Measurements from ENCODE around the gene AQP1. TPM values are rescaled to one million over a fixed set of nuclear protein-coding genes. Genes with fewer than 3 reads are reported as not detected.

The AQP1 gene
- total and polyA plus RNA-seq, 2 of the 8 experiments (the other 6 are each of a cell fraction or from before 2014, with no cell fraction given), result 0.18 to 0.19 TPM

- FAIRE-seq, result no peak
- no peak overlapping the region for H2AK5ac ChIP-seq (ENCODE audit: low read depth, low read length)
- 84% methylated on average over 7 of the region's 7 CpGs; no CpG with 5 or more reads in 1 of the 2 experiments for WGBS, 2 experiments (ENCODE audit: extremely low coverage in 1 of 2, insufficient coverage in 1 of 2, insufficient read length in 1 of 2, insufficient replicate concordance in 2 of 2, low coverage in 1 of 2, low lambda C conversion rate in 2 of 2, missing lambda C conversion rate in 1 of 2)
- TF ChIP-seq KDM5A (IDR thresholded peaks at IDR 0.05; ENCODE audit: low read length), result no peak
- TF ChIP-seq E2F6 (IDR thresholded peaks at IDR 0.05), result no peak
- no peak for TF ChIP-seq SP2 (IDR thresholded peaks at IDR 0.05; ENCODE audit: low read length)
- no peak for TF ChIP-seq NRF1 (IDR thresholded peaks at IDR 0.05; ENCODE audit: low read depth, low read length)
Measured at GRCh38 chr7:30968747-30969603, 57.3 kb downstream of the AQP1 start.

More at GRCh38 chr7:30968747-30969603, 57.3 kb downstream of the AQP1 start:
- Histone ChIP-seq H4K20me1 (replicated peaks in 1 of 2; ENCODE audit: control insufficient read depth in 1 of 2, insufficient read depth in 2 of 2, low read length in 2 of 2) (no peaks in the 10 kb centered on the region), H3K4me3 (ENCODE audit: extremely low read depth in 1 of 4, insufficient read depth in 2 of 4, low read depth in 3 of 4, low read length in 4 of 4) (no peak overlapping the region), H2BK120ac (replicated peaks; ENCODE audit: low read depth, low read length) (no peak overlapping the region), H3K4me1 (replicated peaks in 1 of 4; ENCODE audit: control insufficient read depth in 3 of 4, insufficient read depth in 4 of 4, low read length in 3 of 4) (no peaks in the 10 kb centered on the region), H4K91ac (replicated peaks; ENCODE audit: insufficient read length, low read length) (no peak overlapping the region), H3K4me2 (ENCODE audit: insufficient read depth in 1 of 2, low read depth in 2 of 2, low read length in 2 of 2) (no peak overlapping the region), H3K9ac (replicated peaks in 1 of 4; ENCODE audit: extremely low read depth in 1 of 4, low read depth in 3 of 4, low read length in 3 of 4) (no peak overlapping the region), H3K18ac (ENCODE audit: extremely low read depth, low read length) (no peak overlapping the region), H2BK20ac (ENCODE audit: low read length) (no peak overlapping the region), H3K14ac (ENCODE audit: insufficient read length) (no peak overlapping the region), H3K36me3 (ENCODE audit: control insufficient read depth in 2 of 4, insufficient read depth in 4 of 4, low read length in 3 of 4) (no peaks in the 10 kb centered on the region), H4K8ac (ENCODE audit: extremely low read depth, insufficient read depth, low read length) (peak overlapping the region; percentile 23; the same call in 1 of the 2 replicates), H3K79me1 (ENCODE audit: low read depth, low read length) (no peaks in the 10 kb centered on the region), H4K5ac (ENCODE audit: insufficient read length, low read depth, low read length) (no peak overlapping the region), H2BK15ac (ENCODE audit: low read length) (no peak overlapping the region), H3K56ac (replicated peaks; ENCODE audit: insufficient read length, low read depth, low read length) (no peak overlapping the region), H2BK12ac (ENCODE audit: low read depth, low read length) (no peak overlapping the region), H3K4ac (replicated peaks; ENCODE audit: insufficient read length, low read depth, low read length) (no peak overlapping the region), H3K79me2 (ENCODE audit: control insufficient read depth in 1 of 2, insufficient read depth in 2 of 2, low read length in 2 of 2) (no peaks in the 10 kb centered on the region), H3K23ac (ENCODE audit: insufficient read length) (no peak overlapping the region), H3K9me3 (ENCODE audit: insufficient read depth in 2 of 2, low read depth in 1 of 2, low read length in 1 of 2) (no peaks in the 10 kb centered on the region), H3K27me3 (replicated peaks in 1 of 4; ENCODE audit: control insufficient read depth in 3 of 4, extremely low read depth in 1 of 4, insufficient read depth in 3 of 4, low read length in 3 of 4) (no peaks in the 10 kb centered on the region), H2AFZ (ENCODE audit: low read length) (no peak overlapping the region), H3K27ac (ENCODE audit: low read depth, low read length) (no peak overlapping the region), H3K23me2 (ENCODE audit: low read depth, low read length) (no peaks in the 10 kb centered on the region), H2BK5ac (ENCODE audit: low read depth, low read length) (no peak overlapping the region)
- CTCF ChIA-PET (ENCODE audit: partially characterized antibody), result interaction anchor here (0.6 to 26.1 kb wide), 10 partner anchors 11 to 803 kb away, joined by 3 to 309 read pairs (median 6); partner anchors contain the start of gene AQP1
- DNase-seq (ENCODE audit: low read depth in 1 of 2, low spot score in 2 of 2), result no peak
- POLR2A ChIA-PET (ENCODE audit: partially characterized antibody), result no interaction called here
